ENCODE data around the gene ASAH2. TPM values are rescaled to one million over a fixed set of nuclear protein-coding genes. Genes with fewer than 3 reads are reported as not detected.

ASAH2 gene
- total RNA-seq, 1 experiment from 2014 or later = 6.4 TPM

DNA sequence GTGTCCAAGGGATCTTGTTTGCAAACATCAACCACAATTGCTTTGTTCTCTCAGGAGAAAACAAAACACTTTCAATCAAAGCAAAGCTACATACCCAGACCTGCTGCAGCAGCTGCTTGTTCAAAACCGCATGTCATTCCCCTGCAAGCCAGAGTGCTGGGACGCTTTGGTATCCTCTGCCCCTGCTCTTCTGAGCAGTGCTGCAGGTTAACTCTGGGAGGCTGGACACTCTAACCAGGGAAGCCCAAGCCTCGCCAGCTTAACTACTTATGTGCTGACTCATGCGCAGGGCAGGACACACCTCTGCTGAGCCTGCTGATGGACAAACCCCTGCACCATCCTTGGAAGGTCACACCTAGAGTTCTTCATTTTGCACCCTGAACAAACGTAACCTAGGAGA is 28.2 kb upstream of the ASAH2 start:
- BruUV-seq (replicated peaks) = no TSS peak
- no peak overlapping the region for H3K4me3 ChIP-seq (ENCODE audit: low read depth, low read length, poor library complexity, severe bottlenecking)
- no peaks in the 10 kb centered on the region for H3K4me1 ChIP-seq (ENCODE audit: insufficient read depth, low read length, poor library complexity, severe bottlenecking)
- H3K36me3 ChIP-seq (ENCODE audit: insufficient read depth, low read length, poor library complexity, severe bottlenecking) = no peaks in the 10 kb centered on the region
- POLR2A ChIA-PET (ENCODE audit: low non-redundant PET) = no interaction called here
- DNase-seq (ENCODE audit: low spot score) = no peak
- no peak for TF ChIP-seq EZH2 (IDR thresholded peaks at IDR 0.05; ENCODE audit: borderline replicate concordance, low read depth, low read length, poor library complexity, severe bottlenecking)
- TF ChIP-seq, protein P1, sequence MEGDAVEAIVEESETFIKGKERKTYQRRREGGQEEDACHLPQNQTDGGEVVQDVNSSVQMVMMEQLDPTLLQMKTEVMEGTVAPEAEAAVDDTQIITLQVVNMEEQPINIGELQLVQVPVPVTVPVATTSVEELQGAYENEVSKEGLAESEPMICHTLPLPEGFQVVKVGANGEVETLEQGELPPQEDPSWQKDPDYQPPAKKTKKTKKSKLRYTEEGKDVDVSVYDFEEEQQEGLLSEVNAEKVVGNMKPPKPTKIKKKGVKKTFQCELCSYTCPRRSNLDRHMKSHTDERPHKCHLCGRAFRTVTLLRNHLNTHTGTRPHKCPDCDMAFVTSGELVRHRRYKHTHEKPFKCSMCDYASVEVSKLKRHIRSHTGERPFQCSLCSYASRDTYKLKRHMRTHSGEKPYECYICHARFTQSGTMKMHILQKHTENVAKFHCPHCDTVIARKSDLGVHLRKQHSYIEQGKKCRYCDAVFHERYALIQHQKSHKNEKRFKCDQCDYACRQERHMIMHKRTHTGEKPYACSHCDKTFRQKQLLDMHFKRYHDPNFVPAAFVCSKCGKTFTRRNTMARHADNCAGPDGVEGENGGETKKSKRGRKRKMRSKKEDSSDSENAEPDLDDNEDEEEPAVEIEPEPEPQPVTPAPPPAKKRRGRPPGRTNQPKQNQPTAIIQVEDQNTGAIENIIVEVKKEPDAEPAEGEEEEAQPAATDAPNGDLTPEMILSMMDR (conservative IDR thresholded peaks at IDR 0.05; ENCODE audit: low read depth, low read length) = no peak
- intact Hi-C loops (cut with micrococcal nuclease; ENCODE audit: unreplicated experiment) = no loop called here
- no peaks in the 10 kb centered on the region for H3K9me3 ChIP-seq (ENCODE audit: low read depth, low read length, poor library complexity, severe bottlenecking)
- CTCF ChIA-PET = no interaction called here
- H3K27ac ChIP-seq (ENCODE audit: low read depth, low read length, poor library complexity, severe bottlenecking) = no peak overlapping the region
- peaks cover 41% of the 10 kb centered on the region for H3K27me3 ChIP-seq (replicated peaks; ENCODE audit: insufficient read depth, low read depth, low read length, poor library complexity)

DNA sequence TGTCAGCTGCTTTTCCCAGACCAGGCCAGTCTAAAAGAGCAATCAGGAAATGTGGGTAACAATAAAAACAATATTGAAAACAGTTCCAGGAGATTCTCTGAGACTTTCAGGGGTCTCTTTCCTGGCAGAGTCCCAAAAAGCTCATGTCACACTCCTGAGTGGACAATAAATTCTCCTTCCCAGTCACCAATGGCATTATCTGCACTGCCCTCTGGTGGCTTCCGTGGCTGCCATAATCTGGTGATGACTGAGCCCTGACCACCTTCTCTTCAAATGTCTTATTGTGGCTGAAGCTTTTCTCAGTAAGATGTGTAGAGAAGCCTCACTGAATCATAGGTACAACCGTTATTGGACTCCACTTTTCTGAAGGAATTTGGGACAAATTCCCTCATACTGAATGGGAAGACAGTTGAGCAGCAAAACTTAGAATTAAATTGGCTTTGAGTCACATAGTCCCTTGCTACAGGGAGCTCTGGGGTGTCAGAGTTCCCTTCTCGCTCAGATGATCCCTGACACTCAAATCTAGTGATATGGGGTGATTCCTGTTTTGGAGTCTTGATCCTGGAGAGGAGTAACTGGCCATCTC is 24.4 kb upstream of the ASAH2 start:
- no TSS peak for BruUV-seq (replicated peaks)
- ChIA-PET CTCF (interaction anchor here (0.6 kb wide), 1 partner anchor 12 kb away, joined by 3 read pairs; no protein-coding TSS in a partner anchor), POLR2A (ENCODE audit: low non-redundant PET) (no interaction called here)
- TF ChIP-seq, protein P1 (conservative IDR thresholded peaks at IDR 0.05; ENCODE audit: low read depth, low read length) = peak; percentile 73
- no peak for TF ChIP-seq EZH2 (IDR thresholded peaks at IDR 0.05; ENCODE audit: borderline replicate concordance, low read depth, low read length, poor library complexity, severe bottlenecking)
- intact Hi-C loops (cut with micrococcal nuclease; ENCODE audit: unreplicated experiment) = no loop called here
- peaks cover 23% of the 10 kb centered on the region for H3K27me3 ChIP-seq (replicated peaks; ENCODE audit: insufficient read depth, low read depth, low read length, poor library complexity)
- no peaks in the 10 kb centered on the region for H3K4me1 ChIP-seq (ENCODE audit: insufficient read depth, low read length, poor library complexity, severe bottlenecking)
- H3K27ac ChIP-seq (ENCODE audit: low read depth, low read length, poor library complexity, severe bottlenecking) = no peak overlapping the region
- H3K36me3 ChIP-seq (ENCODE audit: insufficient read depth, low read length, poor library complexity, severe bottlenecking) = no peaks in the 10 kb centered on the region
- H3K9me3 ChIP-seq (ENCODE audit: low read depth, low read length, poor library complexity, severe bottlenecking) = no peaks in the 10 kb centered on the region
- H3K4me3 ChIP-seq (ENCODE audit: low read depth, low read length, poor library complexity, severe bottlenecking) = no peak overlapping the region
- DNase-seq (ENCODE audit: low spot score) = peak; percentile 38

DNA sequence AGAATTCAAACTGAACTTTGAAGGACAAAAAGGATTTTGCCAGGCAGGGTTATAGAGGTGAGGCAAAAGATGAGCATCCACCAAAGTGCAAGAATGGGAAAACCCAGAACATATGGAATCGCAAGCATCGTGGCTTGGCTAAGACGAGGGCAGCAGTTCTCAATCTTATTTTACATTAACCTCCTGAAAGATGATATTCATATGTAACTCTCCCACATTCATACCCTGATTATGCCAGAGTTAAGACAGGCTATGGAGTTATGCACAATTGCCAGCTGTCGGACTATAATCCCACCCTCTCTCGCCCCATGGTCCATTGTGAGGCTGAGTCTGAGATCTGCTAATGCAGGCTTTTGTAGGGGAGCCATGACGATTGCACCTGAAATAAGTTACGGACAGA is 21.2 kb upstream of the ASAH2 start:
- DNase-seq (ENCODE audit: low spot score) = no peak
- H3K4me1 ChIP-seq (ENCODE audit: insufficient read depth, low read length, poor library complexity, severe bottlenecking) = no peaks in the 10 kb centered on the region
- no TSS peak for BruUV-seq (replicated peaks)
- H3K27me3 ChIP-seq (replicated peaks; ENCODE audit: insufficient read depth, low read depth, low read length, poor library complexity) = peaks cover 11% of the 10 kb centered on the region
- H3K4me3 ChIP-seq (ENCODE audit: low read depth, low read length, poor library complexity, severe bottlenecking) = no peak overlapping the region
- no peaks in the 10 kb centered on the region for H3K36me3 ChIP-seq (ENCODE audit: insufficient read depth, low read length, poor library complexity, severe bottlenecking)
- H3K27ac ChIP-seq (ENCODE audit: low read depth, low read length, poor library complexity, severe bottlenecking) = no peak overlapping the region
- ChIA-PET CTCF (no interaction called here), POLR2A (ENCODE audit: low non-redundant PET) (no interaction called here)
- no peaks in the 10 kb centered on the region for H3K9me3 ChIP-seq (ENCODE audit: low read depth, low read length, poor library complexity, severe bottlenecking)
- intact Hi-C loops (cut with micrococcal nuclease; ENCODE audit: unreplicated experiment) = no loop called here
- TF ChIP-seq EZH2 (IDR thresholded peaks at IDR 0.05; ENCODE audit: borderline replicate concordance, low read depth, low read length, poor library complexity, severe bottlenecking) = no peak
- TF ChIP-seq, protein P1 (conservative IDR thresholded peaks at IDR 0.05; ENCODE audit: low read depth, low read length) = no peak

Data from A673 (cell line).